H9 (cell line): ENCODE data around the gene ENDOU. TPM values are rescaled to one million over a fixed set of nuclear protein-coding genes. Genes with fewer than 3 reads are reported as not detected.

ENCODE experiments used
- DNase-seq: peaks from one replicate; pipeline ENCODE4 v3.0.0-alpha.2; 2017
- H2AFZ ChIP-seq: one replicate; pipeline ENCODE4 v1.6.1; 2013; ENCODE audit warnings: mild to moderate bottlenecking, low read length, control low read depth, moderate library complexity
- H2AK5ac ChIP-seq: 2 replicates; pipeline ENCODE4 v1.6.1; 2013; ENCODE audit warnings: low read length, control low read depth, mixed read lengths; ENCODE audit not compliant: insufficient read length
- H2BK120ac ChIP-seq: one replicate; pipeline ENCODE4 v1.6.1; 2013; ENCODE audit warnings: low read depth, mild to moderate bottlenecking, low read length, control low read depth, inconsistent platforms; ENCODE audit not compliant: poor library complexity, severe bottlenecking
- H2BK12ac ChIP-seq: 2 replicates; pipeline ENCODE4 v1.6.1; 2013; ENCODE audit warnings: low read length, control low read depth, mixed read lengths, low read depth; ENCODE audit not compliant: insufficient read length
- H2BK15ac ChIP-seq: 2 replicates; pipeline ENCODE4 v1.6.1; 2013; ENCODE audit warnings: low read depth, low read length, control low read depth
- H2BK20ac ChIP-seq: one replicate; pipeline ENCODE4 v1.6.1; 2013; ENCODE audit warnings: low read depth, mild to moderate bottlenecking, low read length, control low read depth, inconsistent platforms; ENCODE audit not compliant: poor library complexity, severe bottlenecking
- H2BK5ac ChIP-seq: 2 replicates; pipeline ENCODE4 v1.6.1; 2013; ENCODE audit warnings: low read length, control low read depth, mixed read lengths; ENCODE audit not compliant: insufficient read length
- H3K14ac ChIP-seq: 2 replicates; pipeline ENCODE4 v1.6.1; 2013; ENCODE audit warnings: low read length, control low read depth; ENCODE audit not compliant: insufficient read depth
- H3K18ac ChIP-seq: 2 replicates; pipeline ENCODE4 v1.6.1; 2013; ENCODE audit warnings: low read depth, mild to moderate bottlenecking, mixed read lengths, low read length, control low read depth; ENCODE audit not compliant: insufficient read length
- H3K23ac ChIP-seq: 2 replicates; pipeline ENCODE4 v1.6.1; 2013; ENCODE audit warnings: low read length, control low read depth, mixed read lengths, low read depth; ENCODE audit not compliant: insufficient read length
- H3K23me2 ChIP-seq: 2 replicates; pipeline ENCODE4 v1.6.1; 2013; ENCODE audit warnings: low read depth, mild to moderate bottlenecking, mixed read lengths, low read length, control low read depth; ENCODE audit not compliant: insufficient read length, poor library complexity, severe bottlenecking
- H3K27ac ChIP-seq: 2 replicates; pipeline ENCODE4 v1.5.1; 2013; ENCODE audit warnings: low read length, control low read depth, mixed read lengths, low read depth; ENCODE audit not compliant: insufficient read length
- H3K27me3 ChIP-seq: 2 replicates; pipeline ENCODE4 v1.6.1; 2013; ENCODE audit warnings: low read length, control low read depth, inconsistent platforms; ENCODE audit not compliant: insufficient read depth
- H3K4ac ChIP-seq: 2 replicates; pipeline ENCODE4 v1.6.1; 2013; ENCODE audit warnings: low read depth, mild to moderate bottlenecking, control low read depth, inconsistent platforms, low read length, moderate library complexity
- H3K4me1 ChIP-seq: 2 replicates; pipeline ENCODE4 v1.6.1; 2013; ENCODE audit warnings: low read length, control low read depth, inconsistent platforms; ENCODE audit not compliant: insufficient read depth
- H3K4me2 ChIP-seq: 2 replicates; pipeline ENCODE4 v1.6.1; 2013; ENCODE audit warnings: low read length, control low read depth, mixed read lengths; ENCODE audit not compliant: insufficient read length, insufficient read depth
- H3K56ac ChIP-seq: 2 replicates; pipeline ENCODE4 v1.6.1; 2013; ENCODE audit warnings: low read depth, mild to moderate bottlenecking, mixed read lengths, low read length, control low read depth; ENCODE audit not compliant: insufficient read length
- H3K79me1 ChIP-seq: 2 replicates; pipeline ENCODE4 v1.6.1; 2013; ENCODE audit warnings: low read depth, mild to moderate bottlenecking, moderate library complexity, low read length, control low read depth, inconsistent platforms; ENCODE audit not compliant: insufficient read depth, poor library complexity, severe bottlenecking
- H3K79me2 ChIP-seq: 2 replicates; pipeline ENCODE4 v1.6.1; 2013; ENCODE audit warnings: low read length, control low read depth, inconsistent platforms; ENCODE audit not compliant: insufficient read depth
- H3K9ac ChIP-seq: 2 replicates; pipeline ENCODE4 v1.6.1; 2013; ENCODE audit warnings: low read length, control low read depth, mixed read lengths; ENCODE audit not compliant: insufficient read length; ENCODE audit errors: extremely low read depth
- H3K9me3 ChIP-seq: one replicate; pipeline ENCODE4 v1.6.1; 2013; ENCODE audit warnings: low read depth, low read length, inconsistent platforms; ENCODE audit not compliant: control insufficient read depth
- H3T11ph ChIP-seq: one replicate; pipeline ENCODE4 v1.6.1; 2013; ENCODE audit warnings: mild to moderate bottlenecking, low read length, control low read depth, inconsistent platforms
- H4K20me1 ChIP-seq: one replicate; pipeline ENCODE4 v1.6.1; 2013; ENCODE audit not compliant: control insufficient read depth, insufficient read length, insufficient read depth
- H4K5ac ChIP-seq: 2 replicates; pipeline ENCODE4 v1.6.1; 2013; ENCODE audit warnings: low read depth, mild to moderate bottlenecking, mixed read lengths, low read length, control low read depth; ENCODE audit not compliant: insufficient read length
- H4K8ac ChIP-seq: replicated peaks from 2 replicates; pipeline ENCODE4 v1.6.1; 2013; ENCODE audit warnings: low read length, control low read depth, mixed read lengths, low read depth; ENCODE audit not compliant: insufficient read length
- H4K91ac ChIP-seq: 2 replicates; pipeline ENCODE4 v1.6.1; 2013; ENCODE audit warnings: low read depth, mild to moderate bottlenecking, moderate library complexity, mixed read lengths, low read length, control low read depth; ENCODE audit not compliant: insufficient read length
- H3K27ac Mint-ChIP-seq, 3 experiments: 2 replicates in 2 of 3; 3 replicates in 1 of 3; pipeline ENCODE4 v1.8.0; 2020 to 2021; ENCODE audit warnings: mixed read lengths in 3 of 3, mild to moderate bottlenecking in 1 of 3, moderate library complexity in 1 of 3
- H3K27me3 Mint-ChIP-seq: 2 replicates; pipeline ENCODE4 v1.8.0; 2021; ENCODE audit warnings: low read depth, mild to moderate bottlenecking, moderate library complexity, mixed read lengths
- H3K36me3 Mint-ChIP-seq, 3 experiments: 2 replicates in 2 of 3; 3 replicates in 1 of 3; pipeline ENCODE4 v1.8.0; 2020 to 2021; ENCODE audit warnings: low read depth in 3 of 3, mixed read lengths in 3 of 3; ENCODE audit not compliant: insufficient read depth in 1 of 3
- H3K4me1 Mint-ChIP-seq, 2 experiments: 2 replicates each; pipeline ENCODE4 v1.8.0; 2020; ENCODE audit warnings: mixed read lengths in 2 of 2
- H3K4me3 Mint-ChIP-seq, 2 experiments: 2 replicates in 1 of 2; 3 replicates in 1 of 2; pipeline ENCODE4 v1.8.0; 2020 to 2021; ENCODE audit warnings: mild to moderate bottlenecking in 2 of 2, mixed read lengths in 2 of 2, moderate library complexity in 1 of 2
- H3K9me3 Mint-ChIP-seq, 2 experiments: 2 replicates in 1 of 2; 3 replicates in 1 of 2; pipeline ENCODE4 v1.8.0; 2020; ENCODE audit warnings: mild to moderate bottlenecking in 2 of 2, mixed read lengths in 2 of 2, moderate library complexity in 1 of 2
- CTCF ChIP-seq: fragments of 200-600 bp; sonication (generic); conservative IDR thresholded peaks from 3 replicates; pipeline ENCODE4 v1.8.0; 2021; ENCODE audit warnings: antibody characterized with exemption, mild to moderate bottlenecking
- WGBS: extraction: QIAGEN DNeasy Blood & Tissue Kit; methylation state at CpG from one replicate; pipeline ENCODE4 v1.1.7; 2013; ENCODE audit warnings: missing lambda C conversion rate, low lambda C conversion rate, mixed read lengths; ENCODE audit not compliant: insufficient read length; ENCODE audit errors: extremely low coverage; 5-methylcytosine and 5-hydroxymethylcytosine counted together
- total RNA-seq: library from RNA; stranded (reverse); gene quantifications from 2 replicates; pipeline ENCODE4 v1.2.1, GENCODE V29; 2021

Gene ENDOU
- total RNA-seq, 1 experiment from 2014 or later = not detected

DNA sequence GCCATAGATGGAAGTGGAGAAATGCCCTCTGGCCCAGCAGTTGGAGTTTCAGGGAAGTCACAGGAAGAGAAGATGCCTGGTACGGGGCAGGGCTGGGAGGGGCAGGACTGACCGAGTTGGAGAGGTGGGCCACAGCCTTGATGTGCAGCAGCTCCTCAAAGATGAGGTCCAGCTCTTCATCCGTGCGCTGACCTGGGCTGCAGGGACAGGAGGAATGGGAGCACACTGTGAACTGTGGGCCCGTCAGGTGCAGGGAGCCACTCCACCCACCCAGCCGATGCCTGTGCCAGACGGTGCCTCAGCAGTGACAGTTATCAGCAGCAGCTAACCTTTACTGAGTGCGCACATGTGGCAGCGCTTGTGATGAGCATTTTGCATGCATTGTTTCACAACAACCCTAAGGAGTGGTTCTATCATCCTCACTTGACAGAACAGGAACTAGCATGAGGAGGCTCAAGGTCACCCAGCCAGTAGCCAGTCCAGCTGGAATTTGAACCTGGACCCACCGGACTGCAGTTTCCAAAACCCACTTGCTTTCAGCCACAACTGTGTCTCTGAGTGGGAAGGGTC is 25.0 kb upstream of the ENDOU start:
- no peaks in the 10 kb centered on the region for H3K79me1 ChIP-seq
- no peak overlapping the region for H4K91ac ChIP-seq
- Mint-ChIP-seq H3K36me3 (peaks cover 0 to 10% (median 2%) of the 10 kb centered on the region in 3 experiments; a peak in 3 of 7 replicates), H3K9me3 (no peaks in the 10 kb centered on the region), H3K27me3 (no peaks in the 10 kb centered on the region), H3K4me1 (peaks cover 17 to 23% of the 10 kb centered on the region in 2 experiments), H3K4me3 (no peak overlapping the region), H3K27ac (0 out of 7 replicates have a peak overlapping the region, but pooled peaks of 1 of the 3 experiments have one; percentile 90)
- H3K23ac ChIP-seq = no peak overlapping the region
- no peak overlapping the region for H3K14ac ChIP-seq
- no peaks in the 10 kb centered on the region for H3K27me3 ChIP-seq
- no peak overlapping the region for H2BK120ac ChIP-seq
- H2AK5ac ChIP-seq = no peak overlapping the region
- no peak overlapping the region for H2BK15ac ChIP-seq
- H3K4ac ChIP-seq = no peak overlapping the region
- H3K79me2 ChIP-seq = no peaks in the 10 kb centered on the region
- no CpG with 5 or more reads among the region's 10 CpGs for WGBS
- H2AFZ ChIP-seq = no peak overlapping the region
- H2BK5ac ChIP-seq = no peak overlapping the region
- H4K5ac ChIP-seq = no peak overlapping the region
- H3K4me1 ChIP-seq = peaks cover 19% of the 10 kb centered on the region
- H3K18ac ChIP-seq = no peak overlapping the region
- no peaks in the 10 kb centered on the region for H3K9me3 ChIP-seq
- no peaks in the 10 kb centered on the region for H4K20me1 ChIP-seq
- H3K56ac ChIP-seq = no peak overlapping the region
- H3T11ph ChIP-seq = no peak overlapping the region
- no peak for TF ChIP-seq CTCF
- H3K9ac ChIP-seq = no peak overlapping the region
- DNase-seq = no peak
- H2BK12ac ChIP-seq = no peak overlapping the region
- H2BK20ac ChIP-seq = no peak overlapping the region
- H4K8ac ChIP-seq = no peak overlapping the region
- H3K27ac ChIP-seq = no peak overlapping the region
- no peaks in the 10 kb centered on the region for H3K23me2 ChIP-seq
- H3K4me2 ChIP-seq = no peak overlapping the region
